RWPE2 (cell line): ENCODE data around the gene EPHA2.

Experiments used
- ATAC-seq: fragments of 200-7000 bp; cut with Tn5 transposase; 3 replicates; pipeline ENCODE4 v1.9.1; 2021; ENCODE audit warnings: low read depth
- DNase-seq: peaks from one replicate; pipeline ENCODE4 v3.0.0-alpha.2; 2020; ENCODE audit warnings: low spot score
- H3K27ac ChIP-seq: fragments of 450-650 bp; 2 replicates; pipeline ENCODE4 v1.5.1; 2017; ENCODE audit warnings: mild to moderate bottlenecking; ENCODE audit not compliant: poor library complexity, severe bottlenecking
- H3K27me3 ChIP-seq: fragments of 250-450 bp; sonication (Bioruptor Pico); 2 replicates; pipeline ENCODE4 v1.5.1; 2021; ENCODE audit warnings: mild to moderate bottlenecking, moderate library complexity; ENCODE audit not compliant: insufficient read depth, poor library complexity, severe bottlenecking
- H3K36me3 ChIP-seq: fragments of 250-450 bp; sonication (Bioruptor Pico); 2 replicates; pipeline ENCODE4 v1.5.1; 2020; ENCODE audit warnings: low read depth, mild to moderate bottlenecking, moderate library complexity
- H3K4me1 ChIP-seq: fragments of 250-450 bp; sonication (Bioruptor Pico); 2 replicates; pipeline ENCODE4 v1.5.1; 2021; ENCODE audit warnings: mild to moderate bottlenecking, moderate library complexity; ENCODE audit not compliant: insufficient read depth, poor library complexity, severe bottlenecking
- H3K4me3 ChIP-seq: fragments of 250-450 bp; sonication (Bioruptor Pico); 2 replicates; pipeline ENCODE4 v1.5.1; 2021; ENCODE audit warnings: mild to moderate bottlenecking, moderate library complexity; ENCODE audit not compliant: severe bottlenecking
- H3K9me3 ChIP-seq: fragments of 250-450 bp; sonication (Bioruptor Pico); 2 replicates; pipeline ENCODE4 v1.5.1; 2021; ENCODE audit warnings: mild to moderate bottlenecking, moderate library complexity; ENCODE audit not compliant: severe bottlenecking
- TF ChIP-seq, protein P1 (sequence below): fragments of 450-650 bp; IDR thresholded peaks from one replicate; pipeline ENCODE4 v1.5.1; 2017; ENCODE audit warnings: mild to moderate bottlenecking, moderate library complexity; ENCODE audit not compliant: poor library complexity, severe bottlenecking

EPHA2 gene

DNA sequence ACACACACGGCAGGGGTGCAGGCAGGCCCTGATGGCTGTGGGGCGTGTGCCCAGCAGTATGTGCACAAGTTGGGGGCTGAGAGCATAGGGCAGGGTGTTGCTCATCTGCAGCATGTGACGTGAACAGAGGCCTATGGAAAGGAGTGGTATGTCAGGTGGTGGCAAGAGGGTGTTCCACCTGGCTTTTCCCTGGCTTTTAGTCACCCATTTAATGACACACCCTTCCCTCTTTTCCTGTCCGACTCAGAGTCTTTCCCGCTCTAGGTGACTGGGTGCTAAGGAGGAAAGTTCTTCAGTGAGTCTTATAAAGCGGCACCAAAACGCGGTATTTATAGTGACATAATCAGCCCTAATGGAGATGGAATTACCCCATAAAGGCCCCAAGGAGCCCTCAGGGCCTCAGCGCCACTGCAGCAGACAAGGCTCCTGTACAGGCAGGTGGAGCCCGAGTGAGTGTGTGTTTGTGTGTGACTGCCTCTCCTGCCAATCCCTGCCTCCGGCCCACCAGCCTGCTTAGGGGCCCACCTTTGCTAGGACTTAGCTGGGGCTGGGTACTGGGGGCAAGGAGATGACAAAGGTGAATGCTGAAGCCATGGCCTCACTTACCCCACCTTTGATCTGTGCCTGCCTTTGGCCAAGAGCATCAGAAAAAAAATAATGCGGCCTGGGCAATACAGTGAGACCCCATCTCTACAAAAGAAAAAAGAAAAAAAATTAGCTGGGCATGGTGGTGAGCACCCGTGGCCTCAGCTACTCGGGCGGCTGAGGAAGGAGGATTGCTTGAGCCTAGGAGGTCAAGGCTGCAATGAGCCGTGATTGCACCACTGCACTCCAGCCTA is 3.3 kb upstream of the EPHA2 start:
- no peaks in the 10 kb centered on the region for H3K27me3 ChIP-seq
- peak; percentile 81 for DNase-seq
- TF ChIP-seq, protein P1, sequence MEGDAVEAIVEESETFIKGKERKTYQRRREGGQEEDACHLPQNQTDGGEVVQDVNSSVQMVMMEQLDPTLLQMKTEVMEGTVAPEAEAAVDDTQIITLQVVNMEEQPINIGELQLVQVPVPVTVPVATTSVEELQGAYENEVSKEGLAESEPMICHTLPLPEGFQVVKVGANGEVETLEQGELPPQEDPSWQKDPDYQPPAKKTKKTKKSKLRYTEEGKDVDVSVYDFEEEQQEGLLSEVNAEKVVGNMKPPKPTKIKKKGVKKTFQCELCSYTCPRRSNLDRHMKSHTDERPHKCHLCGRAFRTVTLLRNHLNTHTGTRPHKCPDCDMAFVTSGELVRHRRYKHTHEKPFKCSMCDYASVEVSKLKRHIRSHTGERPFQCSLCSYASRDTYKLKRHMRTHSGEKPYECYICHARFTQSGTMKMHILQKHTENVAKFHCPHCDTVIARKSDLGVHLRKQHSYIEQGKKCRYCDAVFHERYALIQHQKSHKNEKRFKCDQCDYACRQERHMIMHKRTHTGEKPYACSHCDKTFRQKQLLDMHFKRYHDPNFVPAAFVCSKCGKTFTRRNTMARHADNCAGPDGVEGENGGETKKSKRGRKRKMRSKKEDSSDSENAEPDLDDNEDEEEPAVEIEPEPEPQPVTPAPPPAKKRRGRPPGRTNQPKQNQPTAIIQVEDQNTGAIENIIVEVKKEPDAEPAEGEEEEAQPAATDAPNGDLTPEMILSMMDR: no peak
- H3K4me3 ChIP-seq: no peak overlapping the region
- H3K4me1 ChIP-seq: peaks cover 38% of the 10 kb centered on the region
- H3K36me3 ChIP-seq: peaks cover 33% of the 10 kb centered on the region
- peak overlapping the region; percentile 99 for H3K27ac ChIP-seq
- H3K9me3 ChIP-seq: no peaks in the 10 kb centered on the region
- ATAC-seq: peak; percentile 50

GRCh38 chr1:16158025-16158424 is 2.2 kb upstream of the EPHA2 start:
- Histone ChIP-seq H3K27me3 (no peaks in the 10 kb centered on the region), H3K9me3 (no peaks in the 10 kb centered on the region), H3K36me3 (peaks cover 45% of the 10 kb centered on the region), H3K4me1 (peaks cover 32% of the 10 kb centered on the region), H3K27ac (peak overlapping the region; percentile 99), H3K4me3 (peak overlapping the region; percentile 68)
- no peak for ATAC-seq
- DNase-seq: no peak
- TF ChIP-seq, protein P1: no peak

DNA sequence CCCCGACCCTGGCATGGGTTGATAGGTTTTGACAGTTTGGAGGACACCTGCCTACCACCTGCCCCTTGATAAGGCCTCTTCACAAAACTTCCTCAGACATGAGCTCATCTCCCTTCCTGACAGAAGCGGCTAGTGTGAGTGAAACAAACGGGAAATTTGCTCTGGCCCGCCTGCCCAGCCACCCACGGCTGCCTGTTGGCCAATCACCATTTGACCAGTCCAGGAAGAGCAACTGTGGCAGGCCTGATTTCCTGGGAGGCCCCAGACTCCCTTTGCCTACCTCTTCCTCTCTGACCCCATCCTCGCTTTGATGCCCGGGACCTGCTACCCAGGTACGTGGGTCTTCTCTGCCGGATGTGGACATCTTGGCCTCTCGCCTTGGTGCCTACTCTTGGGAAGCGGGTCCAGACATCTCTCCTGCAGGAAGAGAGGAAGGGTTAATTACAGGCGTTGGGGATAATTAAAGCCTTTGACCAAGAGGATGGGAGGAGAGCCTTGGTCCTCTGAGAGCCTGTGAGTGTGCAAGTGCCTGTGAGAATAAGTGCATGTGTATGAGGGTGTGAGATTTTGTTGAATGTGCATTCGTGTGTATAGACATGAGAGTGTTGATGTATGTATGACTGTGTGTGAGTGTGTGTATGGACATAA is 1.1 kb upstream of the EPHA2 start:
- TF ChIP-seq, protein P1: no peak
- peak; percentile 54 for ATAC-seq

DNA sequence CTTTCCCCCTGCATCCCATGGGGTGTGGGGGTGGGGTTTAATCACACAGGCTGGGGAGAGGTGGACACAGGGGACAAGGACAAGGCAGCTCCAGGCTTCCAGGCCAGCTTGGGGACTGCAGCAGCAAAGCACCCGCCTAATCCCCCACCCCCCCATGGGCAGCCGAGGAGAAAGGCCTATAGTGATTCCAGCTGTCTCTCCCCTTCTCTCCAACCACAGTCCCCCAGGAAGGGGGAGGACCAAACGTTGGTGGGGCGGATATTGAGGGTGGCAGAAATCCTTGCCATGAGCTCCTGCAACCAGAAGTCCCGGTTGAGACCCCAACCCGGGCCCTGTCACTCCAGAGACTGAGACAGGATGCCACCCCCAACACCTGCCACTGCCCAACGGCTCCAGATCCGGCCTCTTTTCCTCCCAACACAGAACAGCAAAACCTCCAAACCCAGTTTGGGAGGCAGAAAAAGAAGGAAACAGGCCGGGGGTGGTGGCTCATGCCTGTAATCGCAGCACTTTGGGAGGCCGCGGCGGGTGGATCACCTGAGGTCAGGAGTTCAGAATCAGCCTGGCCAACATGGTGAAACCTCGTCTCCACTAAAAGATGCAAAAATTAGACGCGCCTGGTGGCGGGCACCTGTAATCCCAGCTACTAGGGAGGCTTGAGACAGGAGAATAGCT is 1.7 kb downstream of the EPHA2 start:
- H3K27ac ChIP-seq: peak overlapping the region; percentile 99
- H3K4me1 ChIP-seq: peaks cover 43% of the 10 kb centered on the region
- DNase-seq: no peak
- H3K4me3 ChIP-seq: peak overlapping the region; percentile 68
- ATAC-seq: no peak
- no peaks in the 10 kb centered on the region for H3K9me3 ChIP-seq
- TF ChIP-seq, protein P1: no peak
- H3K27me3 ChIP-seq: no peaks in the 10 kb centered on the region
- H3K36me3 ChIP-seq: peaks cover 60% of the 10 kb centered on the region

More for the DNA sequence above, 1.1 kb upstream of the EPHA2 start:
- H3K27me3 ChIP-seq: no peaks in the 10 kb centered on the region
- H3K27ac ChIP-seq: peak overlapping the region; percentile 99
- H3K4me3 ChIP-seq: peak overlapping the region; percentile 68
- DNase-seq: no peak
- H3K36me3 ChIP-seq: peaks cover 53% of the 10 kb centered on the region
- peaks cover 24% of the 10 kb centered on the region for H3K4me1 ChIP-seq
- no peaks in the 10 kb centered on the region for H3K9me3 ChIP-seq
